Spleen (tissue), 7 donors: ENCODE results near the gene DUSP11.

Experiments used
- CTCF ChIP-seq, 11 experiments: fragments of 200-600 bp in 7 of 11; fragments of 450-650 bp in 4 of 11; sonication (generic) in 4 of 11; IDR thresholded peaks in 8 of 11; conservative IDR thresholded peaks in 3 of 11; 1 replicate in 7 of 11; 2 replicates in 4 of 11; pipeline versions ENCODE4 v1.4.0 to v1.8.0; 2016 to 2021; ENCODE audit warnings: antibody characterized with exemption in 11 of 11, inconsistent platforms in 4 of 11, mild to moderate bottlenecking in 1 of 11
- POLR2AphosphoS5 ChIP-seq, 3 donors: sonication (generic); formaldehyde crosslinking; IDR thresholded peaks; one replicate each; pipeline ENCODE4 v1.5.1; 2017; ENCODE audit warnings: antibody characterized with exemption in 3 of 3
- donor health status: DM: no; HTN: no; CAD: no; lungs with moderate emphysema.
- donor health status: DM: no; HTN: no; CAD: no.
- donor health status: DM: no; HTN: no; CAD: no.

GRCh38 chr2:73811878-73812277, 32.0 kb upstream of the DUSP11 start:
- TF ChIP-seq CTCF (IDR thresholded peaks at IDR 0.05 in 8 of 11, conservative IDR thresholded peaks at IDR 0.05 in 3 of 11): no peak
- no peak for TF ChIP-seq POLR2AphosphoS5 (IDR thresholded peaks at IDR 0.05)
